Epithelial cell of proximal tubule (primary cell): ENCODE measurements around the gene PSMA7. TPM values are rescaled to one million over a fixed set of nuclear protein-coding genes. Genes with fewer than 3 reads are reported as not detected.

Source experiments
- DNase-seq: peaks from one replicate; pipeline ENCODE4 v3.0.0-alpha.2; 2011; ENCODE audit warnings: low read depth
- H3K4me3 ChIP-seq: 2 replicates; pipeline ENCODE4 v1.5.1; 2011; ENCODE audit warnings: low read depth, mild to moderate bottlenecking, low read length
- total RNA-seq: library from RNA; depleted of rRNA; stranded (reverse); fragments of >200 nt; gene quantifications from 2 replicates; pipeline ENCODE4 v1.2.3, GENCODE V29; 2015
- TF ChIP-seq, protein P1 (sequence below): conservative IDR thresholded peaks from 2 replicates; pipeline ENCODE4 v1.5.1; 2012; ENCODE audit warnings: low read depth, mild to moderate bottlenecking, low read length

PSMA7 gene
- total RNA-seq, 1 donor from 2014 or later: 541 TPM

- no peak overlapping the region for H3K4me3 ChIP-seq
- TF ChIP-seq, protein P1, sequence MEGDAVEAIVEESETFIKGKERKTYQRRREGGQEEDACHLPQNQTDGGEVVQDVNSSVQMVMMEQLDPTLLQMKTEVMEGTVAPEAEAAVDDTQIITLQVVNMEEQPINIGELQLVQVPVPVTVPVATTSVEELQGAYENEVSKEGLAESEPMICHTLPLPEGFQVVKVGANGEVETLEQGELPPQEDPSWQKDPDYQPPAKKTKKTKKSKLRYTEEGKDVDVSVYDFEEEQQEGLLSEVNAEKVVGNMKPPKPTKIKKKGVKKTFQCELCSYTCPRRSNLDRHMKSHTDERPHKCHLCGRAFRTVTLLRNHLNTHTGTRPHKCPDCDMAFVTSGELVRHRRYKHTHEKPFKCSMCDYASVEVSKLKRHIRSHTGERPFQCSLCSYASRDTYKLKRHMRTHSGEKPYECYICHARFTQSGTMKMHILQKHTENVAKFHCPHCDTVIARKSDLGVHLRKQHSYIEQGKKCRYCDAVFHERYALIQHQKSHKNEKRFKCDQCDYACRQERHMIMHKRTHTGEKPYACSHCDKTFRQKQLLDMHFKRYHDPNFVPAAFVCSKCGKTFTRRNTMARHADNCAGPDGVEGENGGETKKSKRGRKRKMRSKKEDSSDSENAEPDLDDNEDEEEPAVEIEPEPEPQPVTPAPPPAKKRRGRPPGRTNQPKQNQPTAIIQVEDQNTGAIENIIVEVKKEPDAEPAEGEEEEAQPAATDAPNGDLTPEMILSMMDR: no peak
Observed at GRCh38 chr20:62111148-62111547, 32.0 kb downstream of the PSMA7 start.

GRCh38 chr20:62105592-62105991, 37.6 kb downstream of the PSMA7 start:
- TF ChIP-seq, protein P1: no peak
- H3K4me3 ChIP-seq: no peak overlapping the region
- no peak for DNase-seq

More at GRCh38 chr20:62111148-62111547, 32.0 kb downstream of the PSMA7 start:
- no peak for DNase-seq

- H3K4me3 ChIP-seq: no peak overlapping the region
- DNase-seq: no peak
- TF ChIP-seq, protein P1: no peak
Observed at GRCh38 chr20:62104791-62105345, 38.3 kb downstream of the PSMA7 start.

GRCh38 chr20:62104234-62104789, 38.9 kb downstream of the PSMA7 start:
- H3K4me3 ChIP-seq: no peak overlapping the region
- no peak for DNase-seq
- TF ChIP-seq, protein P1: no peak

DNA sequence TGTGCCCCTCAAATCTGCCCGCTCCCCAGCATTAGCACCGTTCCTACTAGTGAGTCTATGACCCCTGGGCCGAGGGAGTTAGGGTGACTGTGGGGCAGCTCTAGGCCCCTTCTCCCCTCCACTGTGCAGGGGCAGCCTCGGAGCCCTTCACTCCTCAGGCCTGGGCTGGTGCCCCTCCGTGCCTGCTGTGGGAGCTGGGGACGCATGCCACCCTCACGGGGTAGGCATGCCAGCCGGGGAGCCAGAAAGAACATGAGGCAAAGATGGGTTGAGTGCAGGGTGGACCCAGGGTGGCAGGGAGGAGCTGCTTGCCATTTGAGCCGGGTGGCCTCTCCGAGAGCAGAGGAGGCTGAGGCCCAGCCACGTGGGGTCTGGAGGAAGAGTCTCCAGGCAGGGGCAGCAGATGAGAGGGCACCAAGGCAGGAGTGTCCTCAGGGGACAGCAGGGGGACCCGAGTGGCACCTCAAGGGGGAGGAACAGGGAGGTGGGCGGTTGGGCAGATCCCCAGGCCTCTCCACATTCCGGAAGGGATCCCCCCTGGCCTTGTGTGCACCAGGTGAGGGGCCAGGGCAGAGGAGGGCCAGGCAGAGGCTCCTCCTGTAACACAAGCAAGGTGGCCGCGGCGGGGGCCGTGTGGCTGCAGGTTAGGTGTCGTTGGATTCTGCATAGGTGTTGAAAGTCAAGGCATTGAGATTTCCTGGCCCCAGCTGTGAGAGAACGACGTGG, 39.5 kb downstream of the PSMA7 start:
- TF ChIP-seq, protein P1: no peak
- H3K4me3 ChIP-seq: no peak overlapping the region
- DNase-seq: no peak

DNA sequence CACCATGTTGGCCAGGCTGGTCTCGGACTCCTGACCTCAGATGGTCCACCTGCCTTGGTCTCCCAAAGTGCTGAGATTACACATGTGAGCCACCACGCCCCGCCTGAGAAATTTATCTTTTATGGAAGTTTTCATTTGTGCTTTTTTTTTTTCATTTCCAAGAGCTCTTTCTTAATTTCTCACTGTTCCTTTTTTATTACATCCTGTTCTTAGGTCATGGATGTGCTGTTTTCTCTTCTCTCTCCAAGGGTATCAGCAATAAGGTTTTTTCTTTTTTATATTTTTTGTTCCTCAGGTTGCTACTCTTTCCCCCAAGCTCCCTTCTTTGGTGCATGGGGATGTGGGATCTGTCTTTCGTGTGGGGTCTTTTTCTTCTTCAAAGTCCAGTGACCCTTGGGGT, 42.1 kb downstream of the PSMA7 start:
- TF ChIP-seq, protein P1: no peak
- no peak overlapping the region for H3K4me3 ChIP-seq
- no peak for DNase-seq

DNA sequence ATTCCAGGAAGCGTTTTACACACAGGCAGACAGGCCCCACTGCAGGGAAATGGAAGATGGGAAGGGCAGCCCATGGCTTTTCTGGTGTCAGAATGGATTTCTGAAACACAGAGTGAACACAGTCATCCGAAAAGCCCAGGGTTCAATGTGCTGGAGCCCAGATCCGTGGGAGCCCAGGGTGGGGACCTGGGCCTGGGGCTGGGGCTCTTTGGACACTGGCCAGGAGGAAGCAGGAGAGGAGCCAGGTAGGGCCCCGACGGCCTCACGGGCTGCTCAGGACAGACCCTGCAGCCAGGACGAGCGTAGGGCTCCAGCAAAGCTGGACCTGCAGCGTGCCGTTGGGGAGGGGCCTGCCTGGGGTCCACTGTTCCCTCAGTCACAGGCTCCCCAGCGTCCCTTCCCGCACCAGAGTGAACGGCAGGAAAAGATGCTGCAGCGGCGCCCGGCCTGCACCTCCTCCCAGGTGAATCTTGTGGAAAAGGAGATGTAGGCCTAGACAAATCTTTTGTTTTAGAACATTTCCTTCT, 45.2 kb downstream of the PSMA7 start:
- DNase-seq: no peak
- H3K4me3 ChIP-seq: no peak overlapping the region
- TF ChIP-seq, protein P1: no peak
